GM21447 (cell line): ENCODE results near the gene PLA2R1.

Source experiments
- ATAC-seq: cut with Tn5 transposase; IDR thresholded peaks from one replicate; pipeline ENCODE4 v1.9.1; 2021; ENCODE audit not compliant: unreplicated experiment

Gene PLA2R1

GRCh38 chr2:160062292-160063005 lies at the start of gene PLA2R1:
PLA2R1 (minus strand) TSS chr2:160062615; CDS start chr2:160062403, 212 bp downstream.
- no peak for ATAC-seq

- no peak for ATAC-seq
Measured at GRCh38 chr2:160110674-160111239, 48.3 kb upstream of the PLA2R1 start.

GRCh38 chr2:160109939-160110673 lies 47.7 kb upstream of the PLA2R1 start:
- peak; percentile 73 for ATAC-seq

DNA sequence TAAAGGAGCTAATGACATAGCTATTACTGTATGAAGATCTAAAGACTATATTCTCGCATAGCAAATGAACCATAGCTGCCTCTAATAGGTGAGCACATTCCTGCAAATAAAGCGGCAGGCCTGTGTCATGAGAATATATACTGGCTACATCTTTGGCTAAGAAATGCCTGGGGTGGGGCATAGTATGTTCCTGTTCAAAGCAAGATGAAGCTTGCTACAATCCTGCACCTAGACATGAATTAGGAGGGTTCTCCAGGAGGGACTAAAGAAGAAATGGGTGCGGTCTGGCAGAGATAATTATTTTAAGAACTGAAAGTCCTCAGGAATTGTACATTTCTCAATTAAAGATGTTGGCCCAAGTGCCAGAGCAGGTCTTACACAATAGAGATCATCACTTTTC lies 46.8 kb upstream of the PLA2R1 start:
- ATAC-seq = no peak

GRCh38 chr2:160108646-160109045 lies 46.2 kb upstream of the PLA2R1 start:
- no peak for ATAC-seq

GRCh38 chr2:160105366-160105765 lies 43.0 kb upstream of the PLA2R1 start:
- ATAC-seq = no peak

GRCh38 chr2:160104115-160104514 lies 41.7 kb upstream of the PLA2R1 start:
- no peak for ATAC-seq

DNA sequence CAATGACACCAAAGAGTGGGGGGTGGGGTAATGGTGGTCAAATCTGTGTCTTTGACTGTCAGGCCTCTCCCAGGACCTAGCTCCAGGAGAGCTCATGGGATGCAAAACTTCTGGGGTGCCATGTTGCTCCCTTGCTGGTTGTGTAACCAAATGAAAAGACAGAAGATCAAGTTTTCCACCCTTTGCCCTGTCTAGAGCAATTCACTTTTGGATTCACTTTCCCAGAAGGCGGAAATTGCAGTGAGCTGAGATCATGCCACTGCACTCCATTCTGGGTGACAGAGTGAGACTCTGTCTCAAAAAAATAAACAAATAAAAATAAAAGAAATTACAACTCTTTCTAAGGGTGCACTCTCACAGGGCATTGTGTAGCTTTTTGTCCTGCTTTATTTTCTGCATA lies 34.9 kb upstream of the PLA2R1 start:
- ATAC-seq = no peak

- no peak for ATAC-seq
Measured at GRCh38 chr2:160096409-160096808, 34.0 kb upstream of the PLA2R1 start.

DNA sequence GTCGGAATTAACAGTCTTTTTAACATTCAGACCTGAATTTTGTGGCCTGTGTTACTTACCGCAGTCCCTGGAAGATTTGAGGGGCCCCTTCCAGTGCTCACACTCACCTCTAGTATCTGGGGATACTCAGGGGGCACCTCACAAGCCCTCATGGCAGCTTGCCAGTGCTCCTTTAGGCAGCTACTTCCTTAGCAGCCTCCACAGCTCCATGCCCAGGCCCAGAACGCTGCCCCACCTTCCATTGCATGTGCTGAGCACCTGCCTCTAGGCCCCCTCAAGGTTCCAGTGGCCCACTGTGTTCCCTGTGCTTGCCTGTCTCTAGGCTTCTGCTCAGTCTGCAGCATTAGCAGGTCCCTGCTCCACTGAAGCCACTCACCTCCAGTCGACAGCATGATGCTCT lies 30.0 kb upstream of the PLA2R1 start:
- no peak for ATAC-seq

GRCh38 chr2:160091381-160091780 lies 29.0 kb upstream of the PLA2R1 start:
- no peak for ATAC-seq

DNA sequence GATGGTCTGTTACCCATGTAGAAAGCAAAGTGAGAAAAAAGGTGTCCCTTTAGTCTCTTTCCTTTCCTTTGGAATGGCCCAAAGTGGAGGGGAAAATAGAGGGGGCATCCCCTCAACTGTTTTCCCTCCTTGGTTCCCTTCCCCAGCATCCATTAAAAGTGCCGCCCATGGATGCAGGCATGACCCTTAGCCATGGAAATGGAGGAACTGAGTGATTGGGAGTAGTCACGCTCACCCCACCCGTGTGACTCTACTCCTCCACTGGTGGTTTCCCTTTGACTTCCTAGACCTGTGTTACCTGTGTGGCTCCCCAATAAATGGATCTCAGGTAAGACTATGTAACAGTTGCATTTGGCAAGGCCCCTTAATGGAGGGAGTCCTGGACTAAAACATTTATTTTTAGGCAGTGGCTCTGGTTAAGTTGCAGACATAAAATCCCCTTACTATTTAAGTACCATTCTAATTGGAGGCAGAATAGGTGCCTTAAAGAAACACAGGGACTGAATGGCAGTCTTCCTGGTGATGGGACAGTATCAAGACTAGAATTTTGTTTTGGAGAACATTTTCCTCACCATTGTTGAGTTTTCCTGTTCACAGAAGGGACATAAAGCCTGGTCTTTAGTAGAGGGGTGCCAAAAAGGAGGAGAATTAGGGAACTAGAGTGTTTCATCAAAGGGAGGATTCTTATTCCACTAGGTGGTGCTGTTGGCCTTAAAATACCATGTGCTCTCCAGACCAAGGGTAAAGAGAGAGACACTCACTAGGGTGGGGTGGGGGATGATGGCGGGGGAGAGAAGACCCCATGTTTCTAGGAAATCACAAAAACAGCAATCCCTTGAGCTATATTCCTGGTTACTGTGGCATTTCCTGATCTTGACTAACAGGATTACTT lies 25.7 kb upstream of the PLA2R1 start:
- ATAC-seq = no peak

DNA sequence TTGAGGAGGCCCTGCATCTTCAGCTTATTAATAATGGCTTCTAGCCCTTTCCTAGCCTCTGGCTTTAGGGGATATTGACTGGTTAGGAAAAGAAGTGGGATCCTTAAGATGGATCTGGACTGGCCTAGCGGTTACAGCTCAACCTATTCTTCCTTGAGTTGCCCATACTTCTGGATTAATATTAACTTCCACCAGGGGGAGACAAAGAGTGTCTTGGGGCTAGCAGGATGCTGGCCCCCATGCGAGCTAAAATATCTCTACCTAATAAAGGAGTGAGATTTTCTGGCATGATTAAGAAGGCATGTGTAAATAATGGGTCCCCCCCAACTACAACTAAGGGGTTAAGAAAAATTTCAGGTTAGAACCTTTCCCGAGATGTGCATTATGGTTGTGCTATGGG lies 23.2 kb upstream of the PLA2R1 start:
- no peak for ATAC-seq

DNA sequence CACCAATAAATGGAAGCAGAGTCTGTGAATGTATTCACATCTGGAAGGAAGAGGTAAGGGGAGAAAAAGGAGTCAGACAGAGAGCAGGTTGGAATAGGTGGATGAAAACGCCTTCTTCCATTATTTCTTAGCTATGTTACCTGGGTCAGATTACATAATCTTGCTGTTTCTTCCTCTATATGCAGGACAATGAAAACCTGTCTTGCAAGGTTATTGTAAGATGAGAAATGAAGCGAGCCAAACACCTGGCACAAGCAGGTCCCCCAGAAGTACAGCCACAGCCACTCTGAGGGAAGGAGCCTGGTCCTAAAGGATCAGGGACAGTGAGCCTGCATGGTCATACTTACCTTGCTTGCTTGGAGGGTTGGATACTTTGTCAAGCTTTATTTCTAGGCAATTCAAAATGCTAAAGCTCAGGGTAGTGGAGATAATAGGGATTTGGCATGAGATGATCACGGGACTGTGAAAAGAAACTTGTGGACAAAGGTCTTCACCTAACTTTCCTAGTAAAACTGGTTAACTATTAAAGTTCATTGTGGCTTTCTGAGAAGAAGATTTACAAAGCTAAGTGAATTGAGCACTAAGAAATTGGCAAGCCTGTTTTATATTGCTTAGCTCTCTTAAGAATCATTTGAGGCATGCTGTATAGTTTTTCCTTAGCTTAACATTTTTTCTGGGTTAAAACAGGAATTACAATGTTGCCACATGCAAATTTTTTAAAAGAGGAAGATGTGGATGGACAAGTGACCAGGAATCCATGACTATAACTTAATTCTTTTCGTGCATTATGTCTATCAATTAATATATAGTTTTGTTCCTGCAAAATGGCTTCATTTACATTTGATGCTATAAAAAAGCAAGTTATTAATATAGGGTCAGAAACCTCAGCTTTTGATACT lies 15.7 kb upstream of the PLA2R1 start:
- ATAC-seq = no peak

- ATAC-seq = no peak
Measured at GRCh38 chr2:160076914-160077313, 14.5 kb upstream of the PLA2R1 start.

DNA sequence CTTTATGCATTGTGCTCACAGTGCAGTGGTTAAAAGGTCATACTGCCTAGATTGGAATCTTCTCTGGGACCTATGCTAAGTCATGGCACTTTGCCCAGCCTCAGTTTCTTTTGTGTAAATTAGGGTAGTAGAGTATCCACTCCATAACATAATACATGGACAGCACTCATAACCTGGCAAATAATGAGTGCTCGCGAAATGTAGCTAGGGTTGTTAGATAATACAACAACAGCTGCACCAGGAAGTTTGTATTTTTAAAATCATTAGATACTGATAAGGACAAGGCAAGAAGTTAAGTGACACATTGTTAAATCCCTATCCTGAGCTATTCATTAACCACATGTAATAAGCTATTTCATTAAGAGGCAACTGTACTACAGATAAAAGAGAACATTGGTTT lies 13.8 kb upstream of the PLA2R1 start:
- no peak for ATAC-seq

- ATAC-seq = no peak
Measured at GRCh38 chr2:160075171-160075570, 12.8 kb upstream of the PLA2R1 start.

DNA sequence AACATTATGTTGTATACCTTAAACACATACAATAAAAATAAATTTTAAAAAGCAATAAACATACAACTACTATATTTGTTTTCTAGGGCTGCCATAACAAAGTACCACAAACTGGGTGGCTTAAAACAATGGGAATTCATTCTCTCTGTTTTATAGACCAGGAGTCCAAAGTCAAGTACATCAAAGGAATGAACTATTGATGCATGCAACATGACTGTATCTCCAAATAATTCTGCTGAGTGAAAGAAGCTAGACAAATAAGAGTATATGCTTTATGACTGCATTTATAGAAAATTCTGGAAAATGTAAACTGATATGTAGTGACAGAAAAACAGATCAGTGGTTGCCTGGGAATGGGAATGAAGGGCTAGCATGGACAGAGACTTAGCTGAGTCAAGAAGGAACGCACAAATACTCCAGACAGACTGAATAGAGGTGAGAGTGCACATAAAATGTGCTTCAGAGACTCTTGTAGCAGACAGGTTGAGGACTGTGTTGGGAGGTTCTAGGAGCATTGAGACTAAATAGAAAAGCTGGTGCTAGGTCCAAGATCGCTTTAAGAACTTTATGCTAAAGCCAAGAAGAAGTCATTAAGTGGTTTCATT lies 11.0 kb upstream of the PLA2R1 start:
- no peak for ATAC-seq

- ATAC-seq = no peak
Measured at GRCh38 chr2:160068906-160069305, 6.5 kb upstream of the PLA2R1 start.

DNA sequence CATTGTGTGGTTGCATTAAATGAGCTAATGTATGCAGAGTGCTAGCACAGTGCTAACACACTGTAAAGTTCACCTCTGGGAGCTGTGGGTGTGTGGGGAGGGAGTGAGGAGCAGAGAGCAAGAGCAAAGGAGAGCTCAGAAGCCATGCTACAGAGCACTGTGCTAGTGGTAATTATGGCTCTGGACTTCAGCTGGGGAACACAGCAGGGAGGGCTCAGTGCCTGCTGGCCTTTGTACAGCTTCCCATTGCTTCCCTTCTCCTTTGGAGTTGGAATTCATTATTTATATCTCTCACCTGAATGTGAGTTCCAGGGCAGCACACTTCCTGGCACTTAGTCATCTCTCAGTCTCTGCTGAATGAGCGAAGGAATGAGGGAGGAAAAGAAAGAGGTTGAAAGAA lies 2.5 kb upstream of the PLA2R1 start:
- no peak for ATAC-seq
